Gastrocnemius medialis (tissue), 4 donors: ENCODE measurements around the gene KCNMB4. TPM values are rescaled to one million over a fixed set of nuclear protein-coding genes. Genes with fewer than 3 reads are reported as not detected.

Source experiments
- ATAC-seq, 2 donors: fragments of 150-250 bp; one replicate each; pipeline ENCODE4 v1.9.1; 2016
- DNase-seq, 2 donors: peaks; one replicate each; pipeline ENCODE4 v3.0.0-alpha.2; 2019
- H3K27ac ChIP-seq, 4 donors: fragments of 200-600 bp; sonication (generic); 1 replicate in 1 of 4; 2 replicates in 3 of 4; pipeline ENCODE4 v1.5.1; 2016 to 2018; ENCODE audit warnings: mild to moderate bottlenecking in 2 of 4, moderate library complexity in 1 of 4
- H3K27me3 ChIP-seq, 3 donors: fragments of 200-600 bp; sonication (generic) in 2 of 3; 1 replicate in 1 of 3; 2 replicates in 2 of 3; pipeline versions ENCODE4 v1.5.1 to v1.6.0; 2016 to 2019; ENCODE audit warnings: mild to moderate bottlenecking in 1 of 3, moderate library complexity in 1 of 3
- H3K36me3 ChIP-seq, 2 donors: fragments of 200-600 bp; sonication (generic) in 1 of 2; one replicate each; pipeline ENCODE4 v1.5.1; 2017 to 2018
- H3K4me1 ChIP-seq, 2 donors: fragments of 200-600 bp; sonication (generic) in 1 of 2; one replicate each; pipeline ENCODE4 v1.5.1; 2016 to 2017; ENCODE audit warnings: mild to moderate bottlenecking in 2 of 2
- H3K4me3 ChIP-seq, 4 donors: fragments of 200-600 bp; sonication (generic) in 3 of 4; 1 replicate in 1 of 4; 2 replicates in 3 of 4; pipeline ENCODE4 v1.5.1; 2016 to 2019; ENCODE audit warnings: mild to moderate bottlenecking in 2 of 4
- H3K9me3 ChIP-seq, 3 donors: fragments of 200-600 bp; sonication (generic) in 2 of 3; 1 replicate in 1 of 3; 2 replicates in 2 of 3; pipeline ENCODE4 v1.5.1; 2016 to 2019
- POLR2A ChIP-seq, 2 donors: fragments of 450-650 bp; IDR thresholded peaks; one replicate each; pipeline ENCODE4 v1.6.1; 2017; ENCODE audit warnings: antibody characterized with exemption in 2 of 2, mild to moderate bottlenecking in 2 of 2, moderate library complexity in 2 of 2
- in situ Hi-C, 4 donors: fragments of 200-750 bp; cut with MboI; loops; one replicate each; pipeline versions ENCODE4 v1.15.0 to v1.8.0; 2017; ENCODE audit warnings: low sequenced_read_pairs in 4 of 4
- intact Hi-C: fragments of 100-400 bp; cut with DNase I; formaldehyde crosslinking; loops from one replicate; pipeline ENCODE4 v1.15.1; 2023; ENCODE audit warnings: low total_unique reads
- total RNA-seq, 4 donors: library from RNA; depleted of rRNA; stranded (reverse); fragments of >200 nt; gene quantifications; one replicate each; pipeline versions ENCODE4 v1.1.0 to v1.2.3, GENCODE V29; 2016
- TF ChIP-seq, protein P1 (sequence below), 5 experiments: fragments of 450-650 bp in 3 of 5; fragments of 200-600 bp in 2 of 5; sonication (generic) in 2 of 5; IDR thresholded peaks in 4 of 5; conservative IDR thresholded peaks in 1 of 5; 1 replicate in 4 of 5; 2 replicates in 1 of 5; pipeline ENCODE4 v1.5.1; 2016 to 2019; ENCODE audit warnings: antibody characterized with exemption in 5 of 5, mild to moderate bottlenecking in 3 of 5, moderate library complexity in 3 of 5

KCNMB4 gene
- total RNA-seq, 4 donors from 2014 or later: 0.71 to 1.4 (median 1.3) TPM

GRCh38 chr12:70393787-70394499, 27.9 kb downstream of the KCNMB4 start:
- no peak for DNase-seq
- no peak for ATAC-seq
- Histone ChIP-seq H3K4me3 (no peak overlapping the region), H3K36me3 (no peaks in the 10 kb centered on the region), H3K27me3 (no peaks in the 10 kb centered on the region), H3K9me3 (no peaks in the 10 kb centered on the region), H3K27ac (no peak overlapping the region), H3K4me1 (no peaks in the 10 kb centered on the region)
- in situ Hi-C loops: no loop called here
- intact Hi-C loops: no loop called here
- TF ChIP-seq, protein P1, sequence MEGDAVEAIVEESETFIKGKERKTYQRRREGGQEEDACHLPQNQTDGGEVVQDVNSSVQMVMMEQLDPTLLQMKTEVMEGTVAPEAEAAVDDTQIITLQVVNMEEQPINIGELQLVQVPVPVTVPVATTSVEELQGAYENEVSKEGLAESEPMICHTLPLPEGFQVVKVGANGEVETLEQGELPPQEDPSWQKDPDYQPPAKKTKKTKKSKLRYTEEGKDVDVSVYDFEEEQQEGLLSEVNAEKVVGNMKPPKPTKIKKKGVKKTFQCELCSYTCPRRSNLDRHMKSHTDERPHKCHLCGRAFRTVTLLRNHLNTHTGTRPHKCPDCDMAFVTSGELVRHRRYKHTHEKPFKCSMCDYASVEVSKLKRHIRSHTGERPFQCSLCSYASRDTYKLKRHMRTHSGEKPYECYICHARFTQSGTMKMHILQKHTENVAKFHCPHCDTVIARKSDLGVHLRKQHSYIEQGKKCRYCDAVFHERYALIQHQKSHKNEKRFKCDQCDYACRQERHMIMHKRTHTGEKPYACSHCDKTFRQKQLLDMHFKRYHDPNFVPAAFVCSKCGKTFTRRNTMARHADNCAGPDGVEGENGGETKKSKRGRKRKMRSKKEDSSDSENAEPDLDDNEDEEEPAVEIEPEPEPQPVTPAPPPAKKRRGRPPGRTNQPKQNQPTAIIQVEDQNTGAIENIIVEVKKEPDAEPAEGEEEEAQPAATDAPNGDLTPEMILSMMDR (IDR thresholded peaks at IDR 0.05 in 4 of 5, conservative IDR thresholded peaks at IDR 0.05 in 1 of 5): no peak
- no peak for TF ChIP-seq POLR2A (IDR thresholded peaks at IDR 0.05)

DNA sequence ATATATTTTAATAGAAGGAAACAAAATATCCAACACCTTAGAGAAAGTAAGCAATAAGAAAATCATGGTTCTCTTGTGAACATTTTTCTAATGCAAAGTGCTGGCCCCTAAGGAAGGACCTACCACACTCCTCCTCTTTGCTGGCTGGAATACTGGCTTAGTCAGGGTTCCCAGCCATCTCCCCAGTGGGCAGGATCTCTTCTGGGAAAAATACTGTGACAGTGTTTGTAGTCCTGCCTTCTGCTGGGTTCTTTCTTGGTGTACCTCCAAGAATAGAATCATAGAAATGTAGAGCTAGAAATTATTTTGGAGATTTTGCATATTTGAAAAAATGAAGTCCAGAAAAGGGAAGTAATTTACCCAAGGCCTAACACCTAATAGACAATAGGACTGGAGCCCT, 31.9 kb downstream of the KCNMB4 start:
- in situ Hi-C loops: no loop called here
- Histone ChIP-seq H3K27ac (no peak overlapping the region), H3K4me3 (no peak overlapping the region), H3K9me3 (no peaks in the 10 kb centered on the region), H3K4me1 (no peaks in the 10 kb centered on the region), H3K27me3 (no peaks in the 10 kb centered on the region), H3K36me3 (no peaks in the 10 kb centered on the region)
- intact Hi-C loops: no loop called here
- DNase-seq (no peak), ATAC-seq (no peak)
- no peak for TF ChIP-seq POLR2A (IDR thresholded peaks at IDR 0.05)
- TF ChIP-seq, protein P1 (IDR thresholded peaks at IDR 0.05 in 4 of 5, conservative IDR thresholded peaks at IDR 0.05 in 1 of 5): no peak

DNA sequence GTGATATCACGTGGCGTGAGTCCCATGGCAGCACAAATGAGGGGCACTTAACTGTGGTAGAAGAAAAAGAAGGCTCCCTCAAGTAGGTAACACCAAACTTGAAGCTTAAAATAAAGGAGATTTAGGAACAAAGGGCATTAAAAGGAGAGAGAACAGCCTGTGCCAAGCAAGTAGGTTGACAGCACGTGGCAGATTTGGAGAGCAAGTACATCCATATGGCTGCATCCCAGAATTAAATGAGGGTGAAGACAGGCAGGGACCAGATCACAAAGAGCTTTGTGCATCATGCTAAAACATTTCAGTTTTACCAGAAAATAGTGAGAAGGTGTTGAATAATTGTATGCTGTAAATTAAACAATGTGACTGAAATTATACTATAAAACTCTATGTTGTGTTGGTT, 32.8 kb downstream of the KCNMB4 start:
- Histone ChIP-seq H3K4me1 (no peaks in the 10 kb centered on the region), H3K27me3 (no peaks in the 10 kb centered on the region), H3K9me3 (no peaks in the 10 kb centered on the region), H3K4me3 (no peak overlapping the region), H3K27ac (no peak overlapping the region), H3K36me3 (no peaks in the 10 kb centered on the region)
- ATAC-seq (no peak), DNase-seq (no peak)
- in situ Hi-C loops: no loop called here
- intact Hi-C loops: no loop called here
- TF ChIP-seq, protein P1 (IDR thresholded peaks at IDR 0.05 in 4 of 5, conservative IDR thresholded peaks at IDR 0.05 in 1 of 5): no peak
- no peak for TF ChIP-seq POLR2A (IDR thresholded peaks at IDR 0.05)

DNA sequence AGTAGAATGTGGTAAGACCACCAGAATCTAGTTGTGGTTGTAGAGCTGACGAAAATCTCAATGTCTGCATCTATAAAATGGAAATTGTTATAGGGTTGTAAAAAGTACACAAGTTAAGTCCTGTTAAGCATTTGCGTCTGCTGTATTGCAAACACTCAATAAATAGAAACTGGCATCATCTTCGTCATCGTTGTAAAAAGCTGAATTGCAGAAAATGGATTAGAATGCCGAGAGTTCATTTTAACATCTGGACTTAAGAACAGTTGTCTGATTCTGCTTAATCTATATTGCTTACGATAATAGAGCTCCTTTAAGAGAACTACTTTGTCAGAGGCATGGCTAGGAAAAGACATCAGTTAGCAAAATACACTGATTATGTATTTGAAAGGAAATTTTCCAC, 33.2 kb downstream of the KCNMB4 start:
- Histone ChIP-seq H3K4me1 (no peaks in the 10 kb centered on the region), H3K9me3 (no peaks in the 10 kb centered on the region), H3K36me3 (no peaks in the 10 kb centered on the region), H3K27me3 (no peaks in the 10 kb centered on the region), H3K27ac (no peak overlapping the region), H3K4me3 (no peak overlapping the region)
- ATAC-seq (no peak), DNase-seq (no peak)
- no peak for TF ChIP-seq POLR2A (IDR thresholded peaks at IDR 0.05)
- TF ChIP-seq, protein P1 (IDR thresholded peaks at IDR 0.05 in 4 of 5, conservative IDR thresholded peaks at IDR 0.05 in 1 of 5): no peak
- intact Hi-C loops (no loop called here), in situ Hi-C loops (no loop called here)

DNA sequence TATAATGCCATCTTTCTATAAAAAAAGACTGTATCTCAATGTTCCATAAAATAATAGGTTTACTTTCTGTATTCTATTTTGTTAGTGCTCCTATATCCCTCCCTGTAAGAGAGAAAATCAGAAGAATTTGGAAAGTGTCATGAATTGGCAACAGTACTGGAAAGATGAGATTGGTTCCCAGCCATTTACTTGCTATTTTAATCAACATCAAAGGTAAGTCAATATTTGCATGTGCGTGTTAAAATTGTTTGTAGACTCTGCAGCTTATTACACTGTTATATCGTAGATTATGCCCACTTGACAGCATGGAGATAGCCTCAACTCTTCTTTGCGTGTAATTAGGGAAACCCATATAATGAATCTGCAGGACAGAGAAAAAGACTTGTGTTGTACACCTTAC, 34.0 kb downstream of the KCNMB4 start:
- H3K27ac ChIP-seq: no peak overlapping the region
- intact Hi-C loops (no loop called here), in situ Hi-C loops (no loop called here)
- H3K4me3 ChIP-seq: no peak overlapping the region
- no peaks in the 10 kb centered on the region for H3K9me3 ChIP-seq
- TF ChIP-seq, protein P1 (IDR thresholded peaks at IDR 0.05 in 4 of 5, conservative IDR thresholded peaks at IDR 0.05 in 1 of 5): no peak
- no peak for TF ChIP-seq POLR2A (IDR thresholded peaks at IDR 0.05)
- no peaks in the 10 kb centered on the region for H3K36me3 ChIP-seq
- no peak for DNase-seq
- no peak for ATAC-seq
- no peaks in the 10 kb centered on the region for H3K4me1 ChIP-seq
- no peaks in the 10 kb centered on the region for H3K27me3 ChIP-seq
